ENCODE data around the gene EID2. TPM values are rescaled to one million over a fixed set of nuclear protein-coding genes. Genes with fewer than 3 reads are reported as not detected.

The EID2 gene
- total and polyA plus RNA-seq, 2 of the 13 experiments (the other 11 are each of a cell fraction or from before 2014, with no cell fraction given), result 3.7 to 14.1 TPM

DNA sequence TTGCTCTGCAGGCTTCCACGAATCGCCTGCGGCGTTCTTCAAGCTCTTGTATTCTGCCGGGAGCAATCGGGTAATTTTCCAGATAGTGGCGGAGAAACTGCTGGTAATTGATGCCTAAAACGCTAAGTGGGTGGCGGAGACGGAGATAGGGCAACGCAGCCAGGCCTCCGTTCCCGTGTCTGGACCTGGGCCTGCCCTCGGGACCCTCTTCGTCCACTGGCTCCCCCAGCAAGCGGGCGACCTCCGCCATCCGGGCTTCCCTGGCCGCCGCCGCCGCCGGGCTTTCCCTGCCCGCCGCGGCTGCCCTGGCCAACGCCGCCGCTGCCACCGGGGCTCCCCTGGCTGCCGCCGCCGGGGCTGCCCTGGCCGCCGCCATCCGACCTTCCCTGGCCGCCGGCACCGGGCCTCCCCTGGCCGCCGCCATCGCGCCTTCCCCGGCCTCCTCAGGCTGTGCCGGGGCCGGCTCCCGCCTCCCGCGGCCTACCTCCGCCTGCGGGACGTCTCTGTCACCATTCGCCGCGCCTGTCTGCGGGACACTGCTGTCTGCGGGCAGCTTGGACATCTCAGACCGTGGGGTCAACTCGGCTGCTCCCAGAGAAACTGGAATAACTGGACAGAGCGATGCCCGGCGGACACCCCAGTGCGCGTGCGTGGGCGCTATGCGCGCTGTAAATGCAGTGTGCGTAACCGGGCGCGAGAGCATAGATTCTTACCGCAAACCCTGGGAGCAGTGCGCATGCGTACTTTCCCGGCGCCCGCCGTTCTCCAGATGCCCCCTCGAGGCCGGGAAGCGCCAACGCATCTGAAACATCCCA, at the start of gene EID2 (continued):
- TF ChIP-seq, protein P1, sequence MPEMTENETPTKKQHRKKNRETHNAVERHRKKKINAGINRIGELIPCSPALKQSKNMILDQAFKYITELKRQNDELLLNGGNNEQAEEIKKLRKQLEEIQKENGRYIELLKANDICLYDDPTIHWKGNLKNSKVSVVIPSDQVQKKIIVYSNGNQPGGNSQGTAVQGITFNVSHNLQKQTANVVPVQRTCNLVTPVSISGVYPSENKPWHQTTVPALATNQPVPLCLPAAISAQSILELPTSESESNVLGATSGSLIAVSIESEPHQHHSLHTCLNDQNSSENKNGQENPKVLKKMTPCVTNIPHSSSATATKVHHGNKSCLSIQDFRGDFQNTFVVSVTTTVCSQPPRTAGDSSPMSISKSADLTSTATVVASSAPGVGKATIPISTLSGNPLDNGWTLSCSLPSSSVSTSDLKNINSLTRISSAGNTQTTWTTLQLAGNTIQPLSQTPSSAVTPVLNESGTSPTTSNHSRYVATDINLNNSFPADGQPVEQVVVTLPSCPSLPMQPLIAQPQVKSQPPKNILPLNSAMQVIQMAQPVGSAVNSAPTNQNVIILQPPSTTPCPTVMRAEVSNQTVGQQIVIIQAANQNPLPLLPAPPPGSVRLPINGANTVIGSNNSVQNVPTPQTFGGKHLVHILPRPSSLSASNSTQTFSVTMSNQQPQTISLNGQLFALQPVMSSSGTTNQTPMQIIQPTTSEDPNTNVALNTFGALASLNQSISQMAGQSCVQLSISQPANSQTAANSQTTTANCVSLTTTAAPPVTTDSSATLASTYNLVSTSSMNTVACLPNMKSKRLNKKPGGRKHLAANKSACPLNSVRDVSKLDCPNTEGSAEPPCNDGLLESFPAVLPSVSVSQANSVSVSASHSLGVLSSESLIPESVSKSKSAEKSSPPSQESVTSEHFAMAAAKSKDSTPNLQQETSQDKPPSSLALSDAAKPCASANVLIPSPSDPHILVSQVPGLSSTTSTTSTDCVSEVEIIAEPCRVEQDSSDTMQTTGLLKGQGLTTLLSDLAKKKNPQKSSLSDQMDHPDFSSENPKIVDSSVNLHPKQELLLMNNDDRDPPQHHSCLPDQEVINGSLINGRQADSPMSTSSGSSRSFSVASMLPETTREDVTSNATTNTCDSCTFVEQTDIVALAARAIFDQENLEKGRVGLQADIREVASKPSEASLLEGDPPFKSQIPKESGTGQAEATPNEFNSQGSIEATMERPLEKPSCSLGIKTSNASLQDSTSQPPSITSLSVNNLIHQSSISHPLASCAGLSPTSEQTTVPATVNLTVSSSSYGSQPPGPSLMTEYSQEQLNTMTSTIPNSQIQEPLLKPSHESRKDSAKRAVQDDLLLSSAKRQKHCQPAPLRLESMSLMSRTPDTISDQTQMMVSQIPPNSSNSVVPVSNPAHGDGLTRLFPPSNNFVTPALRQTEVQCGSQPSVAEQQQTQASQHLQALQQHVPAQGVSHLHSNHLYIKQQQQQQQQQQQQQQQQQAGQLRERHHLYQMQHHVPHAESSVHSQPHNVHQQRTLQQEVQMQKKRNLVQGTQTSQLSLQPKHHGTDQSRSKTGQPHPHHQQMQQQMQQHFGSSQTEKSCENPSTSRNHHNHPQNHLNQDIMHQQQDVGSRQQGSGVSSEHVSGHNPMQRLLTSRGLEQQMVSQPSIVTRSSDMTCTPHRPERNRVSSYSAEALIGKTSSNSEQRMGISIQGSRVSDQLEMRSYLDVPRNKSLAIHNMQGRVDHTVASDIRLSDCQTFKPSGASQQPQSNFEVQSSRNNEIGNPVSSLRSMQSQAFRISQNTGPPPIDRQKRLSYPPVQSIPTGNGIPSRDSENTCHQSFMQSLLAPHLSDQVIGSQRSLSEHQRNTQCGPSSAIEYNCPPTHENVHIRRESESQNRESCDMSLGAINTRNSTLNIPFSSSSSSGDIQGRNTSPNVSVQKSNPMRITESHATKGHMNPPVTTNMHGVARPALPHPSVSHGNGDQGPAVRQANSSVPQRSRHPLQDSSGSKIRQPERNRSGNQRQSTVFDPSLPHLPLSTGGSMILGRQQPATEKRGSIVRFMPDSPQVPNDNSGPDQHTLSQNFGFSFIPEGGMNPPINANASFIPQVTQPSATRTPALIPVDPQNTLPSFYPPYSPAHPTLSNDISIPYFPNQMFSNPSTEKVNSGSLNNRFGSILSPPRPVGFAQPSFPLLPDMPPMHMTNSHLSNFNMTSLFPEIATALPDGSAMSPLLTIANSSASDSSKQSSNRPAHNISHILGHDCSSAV (CRISPR knock-in tag; IDR thresholded peaks at IDR 0.05; ENCODE audit: borderline replicate concordance), result no peak
- TF ChIP-seq RBM22 (optimal IDR thresholded peaks at IDR 0.05; ENCODE audit: low read length) (no peak), ZFP37 (CRISPR knock-in tag; IDR thresholded peaks at IDR 0.05; ENCODE audit: borderline replicate concordance) (peak; percentile 61; the same call in 1 of the 2 replicates), ZMYM4 (CRISPR knock-in tag; IDR thresholded peaks at IDR 0.05) (no peak), PCBP1 (IDR thresholded peaks at IDR 0.05; ENCODE audit: borderline replicate concordance, low read depth, low read length) (no peak)
- TF ChIP-seq, protein P2, sequence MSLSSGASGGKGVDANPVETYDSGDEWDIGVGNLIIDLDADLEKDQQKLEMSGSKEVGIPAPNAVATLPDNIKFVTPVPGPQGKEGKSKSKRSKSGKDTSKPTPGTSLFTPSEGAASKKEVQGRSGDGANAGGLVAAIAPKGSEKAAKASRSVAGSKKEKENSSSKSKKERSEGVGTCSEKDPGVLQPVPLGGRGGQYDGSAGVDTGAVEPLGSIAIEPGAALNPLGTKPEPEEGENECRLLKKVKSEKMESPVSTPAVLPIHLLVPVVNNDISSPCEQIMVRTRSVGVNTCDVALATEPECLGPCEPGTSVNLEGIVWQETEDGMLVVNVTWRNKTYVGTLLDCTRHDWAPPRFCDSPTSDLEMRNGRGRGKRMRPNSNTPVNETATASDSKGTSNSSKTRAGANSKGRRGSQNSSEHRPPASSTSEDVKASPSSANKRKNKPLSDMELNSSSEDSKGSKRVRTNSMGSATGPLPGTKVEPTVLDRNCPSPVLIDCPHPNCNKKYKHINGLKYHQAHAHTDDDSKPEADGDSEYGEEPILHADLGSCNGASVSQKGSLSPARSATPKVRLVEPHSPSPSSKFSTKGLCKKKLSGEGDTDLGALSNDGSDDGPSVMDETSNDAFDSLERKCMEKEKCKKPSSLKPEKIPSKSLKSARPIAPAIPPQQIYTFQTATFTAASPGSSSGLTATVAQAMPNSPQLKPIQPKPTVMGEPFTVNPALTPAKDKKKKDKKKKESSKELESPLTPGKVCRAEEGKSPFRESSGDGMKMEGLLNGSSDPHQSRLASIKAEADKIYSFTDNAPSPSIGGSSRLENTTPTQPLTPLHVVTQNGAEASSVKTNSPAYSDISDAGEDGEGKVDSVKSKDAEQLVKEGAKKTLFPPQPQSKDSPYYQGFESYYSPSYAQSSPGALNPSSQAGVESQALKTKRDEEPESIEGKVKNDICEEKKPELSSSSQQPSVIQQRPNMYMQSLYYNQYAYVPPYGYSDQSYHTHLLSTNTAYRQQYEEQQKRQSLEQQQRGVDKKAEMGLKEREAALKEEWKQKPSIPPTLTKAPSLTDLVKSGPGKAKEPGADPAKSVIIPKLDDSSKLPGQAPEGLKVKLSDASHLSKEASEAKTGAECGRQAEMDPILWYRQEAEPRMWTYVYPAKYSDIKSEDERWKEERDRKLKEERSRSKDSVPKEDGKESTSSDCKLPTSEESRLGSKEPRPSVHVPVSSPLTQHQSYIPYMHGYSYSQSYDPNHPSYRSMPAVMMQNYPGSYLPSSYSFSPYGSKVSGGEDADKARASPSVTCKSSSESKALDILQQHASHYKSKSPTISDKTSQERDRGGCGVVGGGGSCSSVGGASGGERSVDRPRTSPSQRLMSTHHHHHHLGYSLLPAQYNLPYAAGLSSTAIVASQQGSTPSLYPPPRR (CRISPR knock-in tag; IDR thresholded peaks at IDR 0.05; ENCODE audit: borderline replicate concordance), result no peak
- TF ChIP-seq, protein P3, sequence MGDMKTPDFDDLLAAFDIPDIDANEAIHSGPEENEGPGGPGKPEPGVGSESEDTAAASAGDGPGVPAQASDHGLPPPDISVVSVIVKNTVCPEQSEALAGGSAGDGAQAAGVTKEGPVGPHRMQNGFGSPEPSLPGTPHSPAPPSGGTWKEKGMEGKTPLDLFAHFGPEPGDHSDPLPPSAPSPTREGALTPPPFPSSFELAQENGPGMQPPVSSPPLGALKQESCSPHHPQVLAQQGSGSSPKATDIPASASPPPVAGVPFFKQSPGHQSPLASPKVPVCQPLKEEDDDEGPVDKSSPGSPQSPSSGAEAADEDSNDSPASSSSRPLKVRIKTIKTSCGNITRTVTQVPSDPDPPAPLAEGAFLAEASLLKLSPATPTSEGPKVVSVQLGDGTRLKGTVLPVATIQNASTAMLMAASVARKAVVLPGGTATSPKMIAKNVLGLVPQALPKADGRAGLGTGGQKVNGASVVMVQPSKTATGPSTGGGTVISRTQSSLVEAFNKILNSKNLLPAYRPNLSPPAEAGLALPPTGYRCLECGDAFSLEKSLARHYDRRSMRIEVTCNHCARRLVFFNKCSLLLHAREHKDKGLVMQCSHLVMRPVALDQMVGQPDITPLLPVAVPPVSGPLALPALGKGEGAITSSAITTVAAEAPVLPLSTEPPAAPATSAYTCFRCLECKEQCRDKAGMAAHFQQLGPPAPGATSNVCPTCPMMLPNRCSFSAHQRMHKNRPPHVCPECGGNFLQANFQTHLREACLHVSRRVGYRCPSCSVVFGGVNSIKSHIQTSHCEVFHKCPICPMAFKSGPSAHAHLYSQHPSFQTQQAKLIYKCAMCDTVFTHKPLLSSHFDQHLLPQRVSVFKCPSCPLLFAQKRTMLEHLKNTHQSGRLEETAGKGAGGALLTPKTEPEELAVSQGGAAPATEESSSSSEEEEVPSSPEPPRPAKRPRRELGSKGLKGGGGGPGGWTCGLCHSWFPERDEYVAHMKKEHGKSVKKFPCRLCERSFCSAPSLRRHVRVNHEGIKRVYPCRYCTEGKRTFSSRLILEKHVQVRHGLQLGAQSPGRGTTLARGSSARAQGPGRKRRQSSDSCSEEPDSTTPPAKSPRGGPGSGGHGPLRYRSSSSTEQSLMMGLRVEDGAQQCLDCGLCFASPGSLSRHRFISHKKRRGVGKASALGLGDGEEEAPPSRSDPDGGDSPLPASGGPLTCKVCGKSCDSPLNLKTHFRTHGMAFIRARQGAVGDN (CRISPR knock-in tag; IDR thresholded peaks at IDR 0.05), result peak; percentile 86
- TF ChIP-seq, protein P4, sequence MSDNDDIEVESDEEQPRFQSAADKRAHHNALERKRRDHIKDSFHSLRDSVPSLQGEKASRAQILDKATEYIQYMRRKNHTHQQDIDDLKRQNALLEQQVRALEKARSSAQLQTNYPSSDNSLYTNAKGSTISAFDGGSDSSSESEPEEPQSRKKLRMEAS (IDR thresholded peaks at IDR 0.05), result peak; percentile 67; the same call in 1 of the 2 replicates

All from HepG2 (cell line).